H1 (cell line): ENCODE results near the gene KCTD15. TPM values are rescaled to one million over a fixed set of nuclear protein-coding genes. Genes with fewer than 3 reads are reported as not detected.

Source experiments
- CTCF ChIA-PET: fragments of 300-600 bp; sonication (Branson Sonifier 250); formaldehyde crosslinking; loops from one replicate; lab custom pipeline; 2021; ENCODE audit not compliant: partially characterized antibody; lab: Charles Lee
- POLR2A ChIA-PET: fragments of 300-600 bp; sonication (Branson Sonifier 250); formaldehyde crosslinking; loops from one replicate; lab custom pipeline; 2021; ENCODE audit warnings: inconsistent platforms; ENCODE audit not compliant: partially characterized antibody; lab: Charles Lee
- DNase-seq, 2 experiments: peaks; one replicate each; pipeline versions ENCODE4 v3.0.0 to v3.0.0-alpha.2; 2010 to 2022; ENCODE audit warnings: low spot score in 2 of 2, low read depth in 1 of 2, mixed read lengths in 1 of 2
- FAIRE-seq: peaks from 2 replicates; lab custom pipeline; 2011; peaks lifted over from hg19 to GRCh38; lab: Jason Lieb, UNC
- H2AFZ ChIP-seq: 2 replicates; pipeline ENCODE4 v1.8.1; 2012; ENCODE audit warnings: low read length, inconsistent platforms
- H2AK5ac ChIP-seq: 2 replicates; pipeline ENCODE4 v1.6.1; 2013; ENCODE audit warnings: low read depth, low read length
- H2BK120ac ChIP-seq: replicated peaks from 2 replicates; pipeline ENCODE3; 2013; ENCODE audit warnings: low read depth, low read length, inconsistent platforms
- H2BK12ac ChIP-seq: 2 replicates; pipeline ENCODE4 v1.6.1; 2013; ENCODE audit warnings: low read depth, low read length
- H2BK15ac ChIP-seq: 2 replicates; pipeline ENCODE4 v1.6.1; 2013; ENCODE audit warnings: low read length
- H2BK20ac ChIP-seq: 2 replicates; pipeline ENCODE4 v1.6.1; 2013; ENCODE audit warnings: low read length
- H2BK5ac ChIP-seq: 2 replicates; pipeline ENCODE4 v1.6.1; 2013; ENCODE audit warnings: low read depth, low read length
- H3K14ac ChIP-seq: 2 replicates; pipeline ENCODE4 v1.6.1; 2013; ENCODE audit warnings: inconsistent platforms; ENCODE audit not compliant: insufficient read length
- H3K18ac ChIP-seq: 2 replicates; pipeline ENCODE4 v1.6.1; 2013; ENCODE audit warnings: low read length; ENCODE audit errors: extremely low read depth
- H3K23ac ChIP-seq: 2 replicates; pipeline ENCODE4 v1.6.1; 2013; ENCODE audit warnings: inconsistent platforms; ENCODE audit not compliant: insufficient read length
- H3K23me2 ChIP-seq: 2 replicates; pipeline ENCODE4 v1.6.1; 2013; ENCODE audit warnings: low read depth, low read length
- H3K27ac ChIP-seq: 2 replicates; pipeline ENCODE4 v1.6.1; 2011; ENCODE audit warnings: low read depth, low read length, inconsistent platforms
- H3K27me3 ChIP-seq, 4 experiments: replicated peaks in 1 of 4; 1 replicate in 1 of 4; 2 replicates in 3 of 4; pipeline versions ENCODE4 v1.6.1 to v1.8.1; 2011 to 2013; ENCODE audit warnings: low read length in 3 of 4, mild to moderate bottlenecking in 3 of 4, inconsistent platforms in 2 of 4, mixed read lengths in 2 of 4, moderate library complexity in 1 of 4; ENCODE audit not compliant: control insufficient read depth in 3 of 4, insufficient read depth in 3 of 4; ENCODE audit errors: extremely low read depth in 1 of 4
- H3K36me3 ChIP-seq, 4 experiments: 2 replicates each; pipeline versions ENCODE4 v1.6.1 to v1.8.1; 2011 to 2013; ENCODE audit warnings: mild to moderate bottlenecking in 4 of 4, low read length in 3 of 4, moderate library complexity in 2 of 4, control low read depth in 1 of 4, inconsistent platforms in 1 of 4; ENCODE audit not compliant: insufficient read depth in 4 of 4, control insufficient read depth in 2 of 4
- H3K4ac ChIP-seq: replicated peaks from 2 replicates; pipeline ENCODE3; 2013; ENCODE audit warnings: low read length, low read depth, mixed read lengths, inconsistent platforms; ENCODE audit not compliant: insufficient read length
- H3K4me1 ChIP-seq, 4 experiments: replicated peaks in 1 of 4; 1 replicate in 1 of 4; 2 replicates in 3 of 4; pipeline versions ENCODE4 v1.6.1 to v1.8.1; 2011 to 2013; ENCODE audit warnings: low read length in 3 of 4, inconsistent platforms in 2 of 4, mixed read lengths in 1 of 4; ENCODE audit not compliant: insufficient read depth in 4 of 4, control insufficient read depth in 3 of 4
- H3K4me2 ChIP-seq, 2 experiments: 2 replicates each; pipeline versions ENCODE4 v1.6.1 to v1.8.1; 2011 to 2013; ENCODE audit warnings: low read depth in 2 of 2, low read length in 2 of 2, control low read depth in 1 of 2, inconsistent platforms in 1 of 2, mild to moderate bottlenecking in 1 of 2; ENCODE audit not compliant: insufficient read depth in 1 of 2
- H3K4me3 ChIP-seq, 4 experiments: fragments of 200-600, 300-600 bp in 1 of 4; sonication (generic), shearing (Covaris generic), sonication (Bioruptor Twin) in 1 of 4; 2 replicates each; pipeline versions ENCODE4 v1.5.1 to v1.8.1; 2011 to 2016; ENCODE audit warnings: low read length in 4 of 4, low read depth in 3 of 4, control low read depth in 2 of 4, inconsistent platforms in 2 of 4, mild to moderate bottlenecking in 2 of 4, mixed read lengths in 1 of 4, moderate library complexity in 1 of 4; ENCODE audit not compliant: insufficient read depth in 2 of 4; ENCODE audit errors: extremely low read depth in 1 of 4
- H3K56ac ChIP-seq: replicated peaks from 2 replicates; pipeline ENCODE3; 2013; ENCODE audit warnings: low read depth, mild to moderate bottlenecking, mixed read lengths, low read length, inconsistent platforms; ENCODE audit not compliant: insufficient read length
- H3K79me1 ChIP-seq: 2 replicates; pipeline ENCODE4 v1.6.1; 2013; ENCODE audit warnings: low read depth, low read length, control low read depth
- H3K79me2 ChIP-seq, 2 experiments: 2 replicates each; pipeline versions ENCODE4 v1.6.1 to v1.8.1; 2012 to 2013; ENCODE audit warnings: low read length in 2 of 2, mild to moderate bottlenecking in 2 of 2, inconsistent platforms in 1 of 2; ENCODE audit not compliant: insufficient read depth in 2 of 2, control insufficient read depth in 1 of 2
- H3K9ac ChIP-seq, 4 experiments: replicated peaks in 1 of 4; 1 replicate in 1 of 4; 2 replicates in 3 of 4; pipeline versions ENCODE4 v1.6.1 to v1.8.1; 2011 to 2013; ENCODE audit warnings: low read depth in 3 of 4, low read length in 3 of 4, control low read depth in 2 of 4, mild to moderate bottlenecking in 2 of 4, moderate library complexity in 2 of 4, inconsistent platforms in 1 of 4; ENCODE audit errors: extremely low read depth in 1 of 4
- H3K9me3 ChIP-seq, 2 experiments: 2 replicates each; pipeline versions ENCODE4 v1.6.1 to v1.8.1; 2012 to 2013; ENCODE audit warnings: mild to moderate bottlenecking in 2 of 2, moderate library complexity in 2 of 2, control low read depth in 1 of 2, inconsistent platforms in 1 of 2, low read depth in 1 of 2, low read length in 1 of 2, mixed read lengths in 1 of 2; ENCODE audit not compliant: insufficient read depth in 2 of 2
- H4K20me1 ChIP-seq, 2 experiments: replicated peaks in 1 of 2; 2 replicates each; pipeline versions ENCODE3 to v1.8.1; 2011 to 2013; ENCODE audit warnings: inconsistent platforms in 2 of 2, low read length in 2 of 2, mild to moderate bottlenecking in 1 of 2; ENCODE audit not compliant: insufficient read depth in 2 of 2, control insufficient read depth in 1 of 2
- H4K5ac ChIP-seq: 2 replicates; pipeline ENCODE4 v1.6.1; 2013; ENCODE audit warnings: low read length, low read depth, mixed read lengths, inconsistent platforms; ENCODE audit not compliant: insufficient read length
- H4K8ac ChIP-seq: 2 replicates; pipeline ENCODE4 v1.8.0; 2013; ENCODE audit warnings: mild to moderate bottlenecking, moderate library complexity, low read length, inconsistent platforms; ENCODE audit not compliant: insufficient read depth; ENCODE audit errors: extremely low read depth
- H4K91ac ChIP-seq: replicated peaks from 2 replicates; pipeline ENCODE3; 2013; ENCODE audit warnings: low read length, mixed read lengths, inconsistent platforms; ENCODE audit not compliant: insufficient read length
- CHD2 ChIP-seq: IDR thresholded peaks from 2 replicates; pipeline ENCODE4 v1.6.1; 2012; ENCODE audit warnings: low read length, improper control_type of control experiment
- CREB1 ChIP-seq: IDR thresholded peaks from 2 replicates; pipeline ENCODE4 v1.6.1; 2012; ENCODE audit warnings: inconsistent platforms
- CTBP2 ChIP-seq: IDR thresholded peaks from 2 replicates; pipeline ENCODE4 v1.7.0; 2011; ENCODE audit warnings: borderline replicate concordance, mild to moderate bottlenecking, moderate library complexity, mixed read lengths, low read length; ENCODE audit not compliant: insufficient read depth, insufficient read length
- EGR1 ChIP-seq: IDR thresholded peaks from 2 replicates; pipeline ENCODE4 v1.6.1; 2011; ENCODE audit warnings: low read depth, low read length, borderline replicate concordance
- FOSL1 ChIP-seq: IDR thresholded peaks from 2 replicates; pipeline ENCODE4 v1.6.1; 2011; ENCODE audit warnings: mild to moderate bottlenecking, low read depth, low read length, moderate library complexity; ENCODE audit not compliant: insufficient read depth
- JUND ChIP-seq: IDR thresholded peaks from 2 replicates; pipeline ENCODE4 v1.6.1; 2011; ENCODE audit warnings: mild to moderate bottlenecking, improper control_type of control experiment, low read length
- MAFK ChIP-seq: IDR thresholded peaks from 2 replicates; pipeline ENCODE4 v1.6.1; 2012; ENCODE audit warnings: low read depth, mild to moderate bottlenecking, improper control_type of control experiment, low read length
- RBBP5 ChIP-seq: IDR thresholded peaks from 2 replicates; pipeline ENCODE4 v1.7.1; 2012; ENCODE audit warnings: low read depth, mild to moderate bottlenecking, inconsistent platforms, low read length, moderate library complexity, borderline replicate concordance
- RNF2 ChIP-seq: fragments of 200-900, 300-1000 bp; sonication (generic); IDR thresholded peaks from 2 replicates; pipeline ENCODE4 v1.7.1; 2016; ENCODE audit warnings: borderline replicate concordance, low read depth, mild to moderate bottlenecking, antibody characterized with exemption, low read length; ENCODE audit not compliant: poor library complexity, severe bottlenecking; ENCODE audit errors: missing control alignments
- SIX5 ChIP-seq: IDR thresholded peaks from 2 replicates; pipeline ENCODE4 v1.6.1; 2011; ENCODE audit warnings: mild to moderate bottlenecking, low read depth, low read length
- SRF ChIP-seq: IDR thresholded peaks from 2 replicates; pipeline ENCODE4 v1.6.1; 2011; ENCODE audit warnings: mild to moderate bottlenecking, low read depth, low read length, moderate library complexity
- TAF1 ChIP-seq: IDR thresholded peaks from 2 replicates; pipeline ENCODE4 v1.6.1; 2011; ENCODE audit warnings: mild to moderate bottlenecking, low read depth, low read length
- WGBS, 2 experiments: shearing (Covaris generic) in 1 of 2; methylation state at CpG; one replicate each; pipeline versions ENCODE4 v1.1.6 to v1.1.7; 2013 to 2015; ENCODE audit warnings: low lambda C conversion rate in 2 of 2, mixed read lengths in 2 of 2, inconsistent platforms in 1 of 2, low coverage in 1 of 2, missing lambda C conversion rate in 1 of 2; ENCODE audit not compliant: insufficient replicate concordance in 2 of 2, insufficient coverage in 1 of 2, insufficient read length in 1 of 2; ENCODE audit errors: extremely low coverage in 1 of 2, missing lambda C conversion rate in 1 of 2; 5-methylcytosine and 5-hydroxymethylcytosine counted together
- polyA plus RNA-seq, 7 experiments: library from polyadenylated mRNA; depleted of rRNA in 3 of 7; stranded (reverse) in 5 of 7; unstranded in 2 of 7; fragments of >200 nt in 5 of 7; fragments of 200-250 nt in 2 of 7; gene quantifications; 1 replicate in 5 of 7; 2 replicates in 1 of 7; 4 replicates in 1 of 7; pipeline versions ENCODE4 v1.2.1 to v1.2.3, GENCODE V29; 2011 to 2013; ENCODE audit warnings: missing spikeins in 2 of 7, mixed read lengths in 2 of 7
- total RNA-seq: library from RNA; stranded (reverse); fragmentation: NEBNext Ultra II Directional; extraction: Animal tissue kit (Norgen Biotek cat#: 25700); gene quantifications from 2 replicates; pipeline ENCODE4 v1.2.1, GENCODE V29; 2021

KCTD15 gene
- total and polyA plus RNA-seq, 2 of the 8 experiments (the other 6 are each of a cell fraction or from before 2014, with no cell fraction given) = 25.1 to 27.0 TPM

DNA sequence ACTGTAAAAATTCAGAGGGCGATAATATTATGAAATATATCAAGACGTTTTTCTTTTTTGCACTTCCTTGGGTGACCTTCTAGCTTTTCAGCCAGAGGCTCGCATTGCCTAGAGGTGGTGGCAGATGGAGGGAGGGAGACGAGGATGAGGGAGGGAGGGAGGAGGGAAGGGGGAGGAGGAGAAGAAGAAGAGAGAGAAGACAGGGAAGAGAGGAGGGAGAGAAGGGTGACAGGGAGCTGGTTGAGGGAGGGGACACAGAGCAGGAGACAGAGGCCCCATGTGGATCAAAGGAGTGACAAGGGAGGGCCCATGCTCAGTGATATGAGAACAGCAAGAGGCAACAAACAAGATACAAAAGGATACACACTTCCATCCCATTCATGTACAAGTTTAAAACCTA is 8.0 kb upstream of the KCTD15 start:
- Histone ChIP-seq H3K9ac (no peak overlapping the region), H2BK120ac (no peak overlapping the region), H2AFZ (no peak overlapping the region), H3K27me3 (peaks cover 0 to 2% (median 0%) of the 10 kb centered on the region in 4 experiments; a peak in 3 of 7 replicates), H3K56ac (no peak overlapping the region), H3K4me3 (no peak overlapping the region), H2BK15ac (no peak overlapping the region), H3K79me1 (no peaks in the 10 kb centered on the region), H2BK5ac (no peak overlapping the region), H3K18ac (no peak overlapping the region), H4K8ac (no peak overlapping the region), H3K23me2 (no peaks in the 10 kb centered on the region), H3K4ac (no peak overlapping the region), H3K4me1 (no peaks in the 10 kb centered on the region), H2AK5ac (no peak overlapping the region), H4K20me1 (no peaks in the 10 kb centered on the region), H2BK20ac (no peak overlapping the region), H4K5ac (no peak overlapping the region)
- no peak for FAIRE-seq
- POLR2A ChIA-PET = interaction anchor here (0.9 kb wide), 1 partner anchor 9 kb away, joined by 5 read pairs; no protein-coding TSS in a partner anchor
- 54% methylated on average over 3 of the region's 4 CpGs; no CpG with 5 or more reads in 1 of the 2 experiments for WGBS, 2 experiments
- DNase-seq = no peak
- CTCF ChIA-PET = interaction anchor here (0.9 to 3.4 kb wide), 3 partner anchors 10 to 160 kb away, joined by 3 to 18 read pairs (median 3); no protein-coding TSS in a partner anchor
- no peak for TF ChIP-seq CREB1
- TF ChIP-seq MAFK = no peak
- TF ChIP-seq RNF2 = no peak
- TF ChIP-seq EGR1 = no peak
- TF ChIP-seq FOSL1 = no peak
- no peak for TF ChIP-seq RBBP5
- TF ChIP-seq CHD2 = no peak
- no peak for TF ChIP-seq SIX5
- TF ChIP-seq SRF = no peak
- TF ChIP-seq JUND = no peak
- TF ChIP-seq CTBP2 = no peak
- no peak for TF ChIP-seq TAF1
- TF ChIP-seq, all 59 proteins: peak for 0
- Histone ChIP-seq H3K36me3 (no peaks in the 10 kb centered on the region), H4K91ac (no peak overlapping the region), H3K23ac (no peak overlapping the region), H3K14ac (no peak overlapping the region), H2BK12ac (no peak overlapping the region), H3K27ac (no peak overlapping the region), H3K4me2 (no peak overlapping the region), H3K79me2 (no peaks in the 10 kb centered on the region), H3K9me3 (no peaks in the 10 kb centered on the region)
